ENCODE measurements around the gene FBXO28.

The FBXO28 gene

DNA sequence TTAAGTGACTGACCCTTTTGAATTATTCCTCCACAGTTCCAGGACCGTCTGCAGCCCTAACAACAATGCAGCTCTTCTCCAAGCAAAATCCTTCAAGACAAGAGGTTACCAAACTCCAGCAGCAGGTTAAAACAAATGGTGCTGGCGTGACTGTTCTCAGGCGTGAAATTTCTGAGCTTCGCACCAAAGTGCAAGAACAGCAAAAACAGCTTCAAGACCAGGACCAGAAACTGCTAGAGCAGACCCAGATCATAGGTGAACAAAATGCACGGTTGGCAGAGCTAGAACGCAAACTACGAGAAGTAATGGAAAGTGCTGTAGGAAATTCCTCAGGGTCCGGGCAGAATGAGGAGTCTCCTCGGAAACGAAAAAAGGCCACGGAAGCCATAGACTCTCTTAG is 43.4 kb downstream of the FBXO28 start:
- TF ChIP-seq, protein P1, sequence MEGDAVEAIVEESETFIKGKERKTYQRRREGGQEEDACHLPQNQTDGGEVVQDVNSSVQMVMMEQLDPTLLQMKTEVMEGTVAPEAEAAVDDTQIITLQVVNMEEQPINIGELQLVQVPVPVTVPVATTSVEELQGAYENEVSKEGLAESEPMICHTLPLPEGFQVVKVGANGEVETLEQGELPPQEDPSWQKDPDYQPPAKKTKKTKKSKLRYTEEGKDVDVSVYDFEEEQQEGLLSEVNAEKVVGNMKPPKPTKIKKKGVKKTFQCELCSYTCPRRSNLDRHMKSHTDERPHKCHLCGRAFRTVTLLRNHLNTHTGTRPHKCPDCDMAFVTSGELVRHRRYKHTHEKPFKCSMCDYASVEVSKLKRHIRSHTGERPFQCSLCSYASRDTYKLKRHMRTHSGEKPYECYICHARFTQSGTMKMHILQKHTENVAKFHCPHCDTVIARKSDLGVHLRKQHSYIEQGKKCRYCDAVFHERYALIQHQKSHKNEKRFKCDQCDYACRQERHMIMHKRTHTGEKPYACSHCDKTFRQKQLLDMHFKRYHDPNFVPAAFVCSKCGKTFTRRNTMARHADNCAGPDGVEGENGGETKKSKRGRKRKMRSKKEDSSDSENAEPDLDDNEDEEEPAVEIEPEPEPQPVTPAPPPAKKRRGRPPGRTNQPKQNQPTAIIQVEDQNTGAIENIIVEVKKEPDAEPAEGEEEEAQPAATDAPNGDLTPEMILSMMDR (IDR thresholded peaks at IDR 0.05), result no peak
- Histone ChIP-seq H3K36me3 (peaks cover 28% of the 10 kb centered on the region), H3K4me3 (ENCODE audit: low read depth in 1 of 2, low read length in 1 of 2) (no peak overlapping the region), H3K9me3 (no peaks in the 10 kb centered on the region), H3K27me3 (no peaks in the 10 kb centered on the region), H3K4me1 (ENCODE audit: control insufficient read depth in 1 of 2, insufficient read depth in 1 of 2, low read depth in 1 of 2, low read length in 1 of 2) (peaks cover 12 to 13% of the 10 kb centered on the region in 2 experiments), H3K27ac (no peak overlapping the region)

DNA sequence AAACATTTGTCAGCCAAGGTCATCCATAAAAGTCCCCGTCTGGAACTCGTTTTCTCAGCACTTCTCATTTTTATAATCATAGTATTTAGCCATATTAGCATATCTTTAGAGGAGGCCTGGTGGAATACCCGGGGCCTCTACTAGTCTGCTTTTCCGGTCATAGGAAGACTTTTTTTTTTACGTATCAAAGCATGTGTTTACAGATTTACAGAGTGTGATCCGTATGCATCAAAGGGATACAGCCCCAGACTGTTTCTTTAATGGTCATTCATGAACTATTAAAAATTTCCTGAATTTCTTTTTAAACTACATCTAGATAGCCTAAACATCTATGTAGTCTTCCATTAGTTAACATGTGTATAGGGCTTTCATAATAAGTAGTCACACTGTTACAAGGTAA is 45.6 kb downstream of the FBXO28 start:
- Histone ChIP-seq H3K9me3 (no peaks in the 10 kb centered on the region), H3K4me3 (ENCODE audit: low read depth in 1 of 2, low read length in 1 of 2) (no peak overlapping the region), H3K27ac (no peak overlapping the region), H3K27me3 (no peaks in the 10 kb centered on the region), H3K36me3 (peaks cover 19% of the 10 kb centered on the region), H3K4me1 (ENCODE audit: control insufficient read depth in 1 of 2, insufficient read depth in 1 of 2, low read depth in 1 of 2, low read length in 1 of 2) (peaks cover 33 to 34% of the 10 kb centered on the region in 2 experiments)
- TF ChIP-seq, protein P1 (IDR thresholded peaks at IDR 0.05), result no peak

- TF ChIP-seq, protein P1 (IDR thresholded peaks at IDR 0.05), result no peak
These were observed 46.3 kb downstream of the FBXO28 start for GRCh38 chr1:224160171-224160682.

GRCh38 chr1:224162768-224163167 is 48.9 kb downstream of the FBXO28 start:
- H3K36me3 ChIP-seq, result peaks cover 11% of the 10 kb centered on the region
- H3K27ac ChIP-seq, result peak overlapping the region; percentile 85
- no peak overlapping the region for H3K4me3 ChIP-seq (ENCODE audit: low read depth in 1 of 2, low read length in 1 of 2)
- TF ChIP-seq, protein P1 (IDR thresholded peaks at IDR 0.05), result no peak
- peaks cover 41 to 48% of the 10 kb centered on the region in 2 experiments for H3K4me1 ChIP-seq (ENCODE audit: control insufficient read depth in 1 of 2, insufficient read depth in 1 of 2, low read depth in 1 of 2, low read length in 1 of 2)
- no peaks in the 10 kb centered on the region for H3K27me3 ChIP-seq
- H3K9me3 ChIP-seq, result no peaks in the 10 kb centered on the region

More at GRCh38 chr1:224160171-224160682, 46.3 kb downstream of the FBXO28 start:
- Histone ChIP-seq H3K27me3 (no peaks in the 10 kb centered on the region), H3K4me1 (ENCODE audit: control insufficient read depth in 1 of 2, insufficient read depth in 1 of 2, low read depth in 1 of 2, low read length in 1 of 2) (peaks cover 33 to 34% of the 10 kb centered on the region in 2 experiments), H3K27ac (no peak overlapping the region), H3K9me3 (no peaks in the 10 kb centered on the region), H3K36me3 (peaks cover 19% of the 10 kb centered on the region), H3K4me3 (ENCODE audit: low read depth in 1 of 2, low read length in 1 of 2) (no peak overlapping the region)

DNA sequence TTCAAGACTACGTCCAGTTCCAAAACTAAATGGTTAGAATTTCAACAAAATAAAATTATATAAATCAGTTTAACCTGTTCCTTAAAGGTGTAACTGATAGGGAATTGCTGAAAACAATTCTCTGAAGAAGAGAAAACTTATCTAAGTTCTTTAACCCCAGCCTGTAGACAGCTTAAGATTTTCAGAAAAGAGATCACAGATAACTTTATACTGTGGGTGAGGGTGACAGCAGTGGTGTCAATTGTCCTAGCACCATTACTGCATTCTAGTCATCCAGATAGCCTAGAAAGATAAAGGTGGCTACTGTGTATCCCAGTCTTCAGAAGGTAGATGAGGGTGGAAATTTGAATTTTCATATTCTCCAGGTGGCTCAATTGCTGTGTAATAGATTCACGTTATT is 49.4 kb downstream of the FBXO28 start:
- H3K36me3 ChIP-seq, result peaks cover 6% of the 10 kb centered on the region
- no peaks in the 10 kb centered on the region for H3K27me3 ChIP-seq
- no peaks in the 10 kb centered on the region for H3K9me3 ChIP-seq
- no peak overlapping the region for H3K4me3 ChIP-seq (ENCODE audit: low read depth in 1 of 2, low read length in 1 of 2)
- TF ChIP-seq, protein P1 (IDR thresholded peaks at IDR 0.05), result no peak
- H3K4me1 ChIP-seq (ENCODE audit: control insufficient read depth in 1 of 2, insufficient read depth in 1 of 2, low read depth in 1 of 2, low read length in 1 of 2), result peaks cover 45 to 52% of the 10 kb centered on the region in 2 experiments
- H3K27ac ChIP-seq, result peak overlapping the region; percentile 85

All from neutrophil (primary cell).